Neural progenitor cell (in vitro differentiated cells): Measurements from ENCODE around the gene SLC35A5. TPM values are rescaled to one million over a fixed set of nuclear protein-coding genes. Genes with fewer than 3 reads are reported as not detected.

ENCODE experiments used
- DNase-seq: peaks from one replicate; pipeline ENCODE4 v3.0.0-alpha.2; 2016; ENCODE audit warnings: low spot score
- H2AFZ ChIP-seq: fragments of 200-600 bp; sonication (generic); replicated peaks from 2 replicates; pipeline ENCODE4 v1.6.1; 2016; ENCODE audit warnings: antibody characterized with exemption
- H3F3A ChIP-seq: fragments of 200-600 bp; sonication (generic); 2 replicates; pipeline ENCODE4 v1.6.1; 2016; ENCODE audit warnings: antibody characterized with exemption, low read depth
- H3K27ac ChIP-seq: fragments of 200-600 bp; sonication (generic); 2 replicates; pipeline ENCODE4 v1.5.1; 2016; ENCODE audit warnings: mild to moderate bottlenecking
- H3K27me3 ChIP-seq: fragments of 200-600 bp; sonication (generic); 2 replicates; pipeline ENCODE4 v1.6.1; 2016; ENCODE audit warnings: mild to moderate bottlenecking, moderate library complexity
- H3K36me3 ChIP-seq: fragments of 200-600 bp; sonication (generic); 2 replicates; pipeline ENCODE4 v1.5.1; 2016
- H3K4me1 ChIP-seq: fragments of 200-600 bp; sonication (generic); 2 replicates; pipeline ENCODE4 v1.6.1; 2016; ENCODE audit warnings: mixed run types
- H3K4me2 ChIP-seq: fragments of 200-600 bp; sonication (generic); 2 replicates; pipeline ENCODE4 v1.6.1; 2016
- H3K4me3 ChIP-seq: fragments of 200-600 bp; sonication (generic); 2 replicates; pipeline ENCODE4 v1.5.1; 2016
- H3K79me2 ChIP-seq: fragments of 200-600 bp; sonication (generic); 2 replicates; pipeline ENCODE4 v1.6.1; 2016; ENCODE audit warnings: low read depth
- H3K9ac ChIP-seq: fragments of 200-600 bp; sonication (generic); 2 replicates; pipeline ENCODE4 v1.6.1; 2016
- H3K9me3 ChIP-seq: fragments of 200-600 bp; sonication (generic); 2 replicates; pipeline ENCODE4 v1.5.1; 2016; ENCODE audit warnings: low read depth
- H4K20me1 ChIP-seq: fragments of 200-600 bp; sonication (generic); 2 replicates; pipeline ENCODE4 v1.6.1; 2016; ENCODE audit warnings: low read depth
- H3K27ac Mint-ChIP-seq: 3 replicates; pipeline ENCODE4 v1.8.0; 2021; ENCODE audit warnings: mixed read lengths
- H3K27me3 Mint-ChIP-seq: 2 replicates; pipeline ENCODE4 v1.8.0; 2022; ENCODE audit warnings: low read depth, mild to moderate bottlenecking, inconsistent platforms, moderate library complexity, mixed read lengths; ENCODE audit not compliant: insufficient read depth
- H3K36me3 Mint-ChIP-seq: 3 replicates; pipeline ENCODE4 v1.8.0; 2021; ENCODE audit warnings: mixed read lengths
- H3K4me1 Mint-ChIP-seq: 3 replicates; pipeline ENCODE4 v1.8.0; 2021; ENCODE audit warnings: mixed read lengths
- H3K4me3 Mint-ChIP-seq: 3 replicates; pipeline ENCODE4 v1.8.0; 2021; ENCODE audit warnings: mild to moderate bottlenecking, moderate library complexity, mixed read lengths
- H3K9me3 Mint-ChIP-seq: 3 replicates; pipeline ENCODE4 v1.8.0; 2020; ENCODE audit warnings: mixed read lengths
- CTCF ChIP-seq: fragments of 200-600 bp; sonication (generic); IDR thresholded peaks from 2 replicates; pipeline ENCODE4 v1.5.1; 2017; ENCODE audit warnings: antibody characterized with exemption, mild to moderate bottlenecking
- EZH2 ChIP-seq: fragments of 200-600 bp; sonication (generic); IDR thresholded peaks from 2 replicates; pipeline ENCODE4 v1.6.1; 2017; ENCODE audit warnings: antibody characterized with exemption, mild to moderate bottlenecking, moderate library complexity
- EZH2phosphoT487 ChIP-seq: fragments of 200-600 bp; sonication (generic); IDR thresholded peaks from 2 replicates; pipeline ENCODE4 v1.6.1; 2017; ENCODE audit warnings: antibody characterized with exemption
- total RNA-seq: library from RNA; depleted of rRNA; stranded (reverse); fragments of >200 nt; gene quantifications from 2 replicates; pipeline ENCODE4 v1.2.3, GENCODE V29; 2015; ENCODE audit warnings: low replicate concordance

The SLC35A5 gene
- total RNA-seq, 1 donor from 2014 or later = 59.7 TPM

GRCh38 chr3:112539825-112540650 is 21.8 kb upstream of the SLC35A5 start:
- H3K4me3 Mint-ChIP-seq = no peak overlapping the region
- Histone ChIP-seq H4K20me1 (no peaks in the 10 kb centered on the region), H3K27me3 (no peaks in the 10 kb centered on the region), H3K4me3 (no peak overlapping the region), H3K79me2 (no peaks in the 10 kb centered on the region), H3K36me3 (peaks cover 11% of the 10 kb centered on the region), H3K9ac (no peak overlapping the region), H3K4me1 (no peaks in the 10 kb centered on the region), H3K9me3 (no peaks in the 10 kb centered on the region), H3F3A (no peaks in the 10 kb centered on the region), H3K4me2 (no peak overlapping the region), H2AFZ (no peak overlapping the region), H3K27ac (no peak overlapping the region)
- no peak overlapping the region for H3K27ac Mint-ChIP-seq
- no peaks in the 10 kb centered on the region for H3K27me3 Mint-ChIP-seq
- H3K9me3 Mint-ChIP-seq = no peaks in the 10 kb centered on the region
- no peaks in the 10 kb centered on the region for H3K4me1 Mint-ChIP-seq
- peaks cover 3% of the 10 kb centered on the region for H3K36me3 Mint-ChIP-seq
- no peak for DNase-seq
- TF ChIP-seq CTCF = no peak
- no peak for TF ChIP-seq EZH2phosphoT487
- TF ChIP-seq EZH2 = no peak

- no peaks in the 10 kb centered on the region for H4K20me1 ChIP-seq
- H3K27me3 ChIP-seq = no peaks in the 10 kb centered on the region
- peaks cover 2% of the 10 kb centered on the region for H3K36me3 Mint-ChIP-seq
- H3K36me3 ChIP-seq = peaks cover 6% of the 10 kb centered on the region
- no peak overlapping the region for H2AFZ ChIP-seq
- TF ChIP-seq EZH2 = no peak
- no peak for TF ChIP-seq CTCF
- TF ChIP-seq EZH2phosphoT487 = no peak
- H3K9me3 ChIP-seq = no peaks in the 10 kb centered on the region
- H3K4me2 ChIP-seq = no peak overlapping the region
- H3F3A ChIP-seq = no peaks in the 10 kb centered on the region
- H3K4me1 Mint-ChIP-seq = no peaks in the 10 kb centered on the region
- H3K27me3 Mint-ChIP-seq = no peaks in the 10 kb centered on the region
- no peak overlapping the region for H3K9ac ChIP-seq
- H3K79me2 ChIP-seq = no peaks in the 10 kb centered on the region
- no peaks in the 10 kb centered on the region for H3K9me3 Mint-ChIP-seq
- no peak overlapping the region for H3K27ac Mint-ChIP-seq
- H3K27ac ChIP-seq = no peak overlapping the region
- H3K4me3 ChIP-seq = no peak overlapping the region
- DNase-seq = no peak
- H3K4me1 ChIP-seq = no peaks in the 10 kb centered on the region
- H3K4me3 Mint-ChIP-seq = no peak overlapping the region
Observed at GRCh38 chr3:112546216-112546759, 15.6 kb upstream of the SLC35A5 start.

GRCh38 chr3:112550859-112551258 is 11.0 kb upstream of the SLC35A5 start:
- Histone ChIP-seq H3K4me3 (no peak overlapping the region), H3K9me3 (no peaks in the 10 kb centered on the region), H4K20me1 (no peaks in the 10 kb centered on the region), H3K36me3 (no peaks in the 10 kb centered on the region), H3K27ac (no peak overlapping the region), H3K9ac (no peak overlapping the region), H2AFZ (no peak overlapping the region), H3K4me1 (no peaks in the 10 kb centered on the region), H3K79me2 (peaks cover 33% of the 10 kb centered on the region), H3F3A (no peaks in the 10 kb centered on the region), H3K27me3 (no peaks in the 10 kb centered on the region), H3K4me2 (no peak overlapping the region)
- Mint-ChIP-seq H3K27ac (no peak overlapping the region), H3K36me3 (peaks cover 4% of the 10 kb centered on the region), H3K27me3 (no peaks in the 10 kb centered on the region), H3K4me1 (no peaks in the 10 kb centered on the region), H3K9me3 (no peaks in the 10 kb centered on the region), H3K4me3 (no peak overlapping the region)
- DNase-seq = no peak
- TF ChIP-seq EZH2 = no peak
- TF ChIP-seq CTCF = no peak
- TF ChIP-seq EZH2phosphoT487 = no peak
